ENCODE data around the gene ANGPT4. TPM values are rescaled to one million over a fixed set of nuclear protein-coding genes. Genes with fewer than 3 reads are reported as not detected.

ANGPT4 gene
- total RNA-seq, 4 donors from 2014 or later = 0.14 TPM; not detected in 3

- Histone ChIP-seq H3K27ac (no peak overlapping the region), H3K9me3 (no peaks in the 10 kb centered on the region), H3K4me1 (peaks cover 0 to 8% (median 0%) of the 10 kb centered on the region in 4 donors), H3K36me3 (no peaks in the 10 kb centered on the region), H3K4me3 (no peak overlapping the region), H3K27me3 (no peaks in the 10 kb centered on the region)
- 87 to 100% methylated on average over 2 to 7 of the region's 7 CpGs for WGBS, 2 donors (ENCODE audit: low coverage in 1 of 2)
- intact Hi-C loops (cut with DNase I; ENCODE audit: low total_unique reads) = no loop called here
- TF ChIP-seq POLR2A (IDR thresholded peaks at IDR 0.05) (no peak), EP300 (IDR thresholded peaks at IDR 0.05; ENCODE audit: low read depth) (no peak), POLR2AphosphoS5 (IDR thresholded peaks at IDR 0.05) (no peak)
- TF ChIP-seq, protein P1, sequence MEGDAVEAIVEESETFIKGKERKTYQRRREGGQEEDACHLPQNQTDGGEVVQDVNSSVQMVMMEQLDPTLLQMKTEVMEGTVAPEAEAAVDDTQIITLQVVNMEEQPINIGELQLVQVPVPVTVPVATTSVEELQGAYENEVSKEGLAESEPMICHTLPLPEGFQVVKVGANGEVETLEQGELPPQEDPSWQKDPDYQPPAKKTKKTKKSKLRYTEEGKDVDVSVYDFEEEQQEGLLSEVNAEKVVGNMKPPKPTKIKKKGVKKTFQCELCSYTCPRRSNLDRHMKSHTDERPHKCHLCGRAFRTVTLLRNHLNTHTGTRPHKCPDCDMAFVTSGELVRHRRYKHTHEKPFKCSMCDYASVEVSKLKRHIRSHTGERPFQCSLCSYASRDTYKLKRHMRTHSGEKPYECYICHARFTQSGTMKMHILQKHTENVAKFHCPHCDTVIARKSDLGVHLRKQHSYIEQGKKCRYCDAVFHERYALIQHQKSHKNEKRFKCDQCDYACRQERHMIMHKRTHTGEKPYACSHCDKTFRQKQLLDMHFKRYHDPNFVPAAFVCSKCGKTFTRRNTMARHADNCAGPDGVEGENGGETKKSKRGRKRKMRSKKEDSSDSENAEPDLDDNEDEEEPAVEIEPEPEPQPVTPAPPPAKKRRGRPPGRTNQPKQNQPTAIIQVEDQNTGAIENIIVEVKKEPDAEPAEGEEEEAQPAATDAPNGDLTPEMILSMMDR (IDR thresholded peaks at IDR 0.05) = no peak
- peak; percentile 2 for DNase-seq
- in situ Hi-C loops (cut with MboI; ENCODE audit: low pct_ligation_motif_present in 1 of 4, low pct_unique_long_range_greater_than_20kb in 1 of 4, low sequenced_read_pairs in 3 of 4) = loop anchor here in 1 of 4 donors (25.0 kb wide), 1 partner anchor 285 kb away; the partner anchor contains the start of gene PSMF1
Measured at GRCh38 chr20:826695-827323, 89.3 kb downstream of the ANGPT4 start.

DNA sequence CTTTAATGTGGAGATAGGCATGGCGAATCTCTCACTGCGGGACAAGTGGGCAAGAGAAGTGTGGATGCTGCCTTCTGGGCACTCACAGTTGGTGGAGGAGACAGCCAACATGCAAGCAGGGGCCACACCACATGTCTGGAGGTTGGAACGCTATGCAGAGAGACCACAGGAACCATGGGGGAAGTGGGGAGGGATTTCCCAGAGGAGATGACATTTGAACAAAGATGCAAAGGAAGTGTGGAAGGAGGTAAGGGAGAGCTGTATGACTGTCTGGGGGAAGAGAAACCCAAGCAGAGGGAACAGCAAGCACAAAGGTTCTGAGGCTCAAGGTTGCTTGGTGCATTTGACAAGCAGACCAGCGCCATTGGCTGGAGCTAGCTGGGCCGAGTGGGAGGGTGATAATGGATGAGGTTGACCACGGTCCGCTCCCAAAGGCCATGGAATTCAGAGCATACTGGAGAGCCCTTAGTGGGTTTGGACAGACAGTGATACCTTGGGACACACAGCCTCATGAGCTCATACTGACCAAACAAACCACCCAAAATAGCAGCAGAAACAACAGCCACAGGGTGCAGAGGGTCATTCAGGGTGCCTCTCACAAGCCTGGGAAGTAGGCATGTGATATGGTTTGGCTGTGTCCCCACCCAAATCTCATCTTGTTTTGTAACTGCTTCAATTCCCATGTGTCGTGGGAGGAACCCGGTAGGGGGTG lies 90.3 kb downstream of the ANGPT4 start:
- Histone ChIP-seq H3K36me3 (no peaks in the 10 kb centered on the region), H3K9me3 (no peaks in the 10 kb centered on the region), H3K27me3 (no peaks in the 10 kb centered on the region), H3K4me3 (no peak overlapping the region), H3K27ac (no peak overlapping the region), H3K4me1 (peaks cover 0 to 8% (median 0%) of the 10 kb centered on the region in 4 donors)
- TF ChIP-seq POLR2A (IDR thresholded peaks at IDR 0.05) = no peak
- in situ Hi-C loops (cut with MboI; ENCODE audit: low pct_ligation_motif_present in 1 of 4, low pct_unique_long_range_greater_than_20kb in 1 of 4, low sequenced_read_pairs in 3 of 4) = loop anchor here in 1 of 4 donors (25.0 kb wide), 1 partner anchor 286 kb away; the partner anchor contains the start of gene PSMF1
- WGBS, 2 donors (ENCODE audit: low coverage in 1 of 2) = 77 to 86% methylated on average over 3 to 9 of the region's 9 CpGs
- DNase-seq = peak; percentile 5
- intact Hi-C loops (cut with DNase I; ENCODE audit: low total_unique reads) = no loop called here

DNA sequence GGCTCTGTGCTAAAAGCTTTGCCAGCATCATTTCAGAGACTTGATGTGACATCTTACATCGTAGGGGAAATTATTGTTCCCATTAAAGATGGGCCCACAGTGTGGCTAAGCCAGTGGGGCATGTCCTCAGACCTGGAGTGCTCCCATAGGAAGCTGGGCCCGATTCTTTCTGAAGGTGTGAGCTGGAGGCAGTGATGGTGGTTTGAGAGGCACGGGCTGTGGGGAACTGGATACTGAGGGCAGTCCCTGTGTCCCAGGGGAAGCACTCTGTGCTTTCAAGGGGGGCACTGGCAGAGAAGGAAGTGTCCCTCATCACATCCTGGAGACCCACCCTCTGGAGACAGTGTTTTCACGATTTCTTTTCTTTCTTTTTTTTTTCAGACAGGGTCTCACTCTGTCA lies 91.2 kb downstream of the ANGPT4 start:
- Histone ChIP-seq H3K36me3 (no peaks in the 10 kb centered on the region), H3K4me1 (peaks cover 0 to 8% (median 0%) of the 10 kb centered on the region in 4 donors), H3K9me3 (no peaks in the 10 kb centered on the region), H3K27ac (no peak overlapping the region), H3K4me3 (no peak overlapping the region), H3K27me3 (no peaks in the 10 kb centered on the region)
- WGBS, 2 donors (ENCODE audit: low coverage in 1 of 2) = 79 to 83% methylated on average over 1 to 4 of the region's 4 CpGs
- intact Hi-C loops (cut with DNase I; ENCODE audit: low total_unique reads) = no loop called here
- DNase-seq = peak; percentile 1
- in situ Hi-C loops (cut with MboI; ENCODE audit: low pct_ligation_motif_present in 1 of 4, low pct_unique_long_range_greater_than_20kb in 1 of 4, low sequenced_read_pairs in 3 of 4) = loop anchor here (25.0 kb wide), 2 partner anchors 287 to 387 kb away; partner anchors contain the start of genes C20orf202 (in 2 of the 4) and PSMF1 (in 2 of the 4)
- no peak for TF ChIP-seq EP300 (IDR thresholded peaks at IDR 0.05; ENCODE audit: low read depth)
- no peak for TF ChIP-seq POLR2A (IDR thresholded peaks at IDR 0.05)
- TF ChIP-seq POLR2AphosphoS5 (IDR thresholded peaks at IDR 0.05) = no peak
- TF ChIP-seq, protein P1 (IDR thresholded peaks at IDR 0.05) = no peak

- in situ Hi-C loops (cut with MboI; ENCODE audit: low pct_ligation_motif_present in 1 of 4, low pct_unique_long_range_greater_than_20kb in 1 of 4, low sequenced_read_pairs in 3 of 4) = loop anchor here in 3 of 4 donors (25.0 kb wide), 2 partner anchors 288 to 388 kb away; partner anchors contain the start of genes C20orf202 (in 2 of the 3) and PSMF1 (in 1 of the 3)
- peaks cover 0 to 8% (median 0%) of the 10 kb centered on the region in 4 donors for H3K4me1 ChIP-seq
- no peaks in the 10 kb centered on the region for H3K36me3 ChIP-seq
- WGBS, 2 donors (ENCODE audit: low coverage in 1 of 2) = 86 to 93% methylated on average over 3 to 4 of the region's 4 CpGs
- intact Hi-C loops (cut with DNase I; ENCODE audit: low total_unique reads) = no loop called here
- H3K4me3 ChIP-seq = no peak overlapping the region
- no peaks in the 10 kb centered on the region for H3K27me3 ChIP-seq
- TF ChIP-seq POLR2A (IDR thresholded peaks at IDR 0.05) (no peak), POLR2AphosphoS5 (IDR thresholded peaks at IDR 0.05) (no peak), EP300 (IDR thresholded peaks at IDR 0.05; ENCODE audit: low read depth) (no peak)
- TF ChIP-seq, protein P1 (IDR thresholded peaks at IDR 0.05) = no peak
- H3K27ac ChIP-seq = no peak overlapping the region
- no peaks in the 10 kb centered on the region for H3K9me3 ChIP-seq
- no peak for DNase-seq
Measured at GRCh38 chr20:824490-824889, 91.6 kb downstream of the ANGPT4 start.

Data from transverse colon (tissue), 4 donors.